OCI-LY1 (cell line): ENCODE results near the gene RHBDD3.

ENCODE experiments used
- EZH2 ChIP-seq: fragments of 200-600 bp; sonication (generic), shearing (Covaris generic); IDR thresholded peaks from 2 replicates; pipeline ENCODE4 v1.8.0; 2017; ENCODE audit warnings: borderline replicate concordance, mixed run types, mild to moderate bottlenecking, antibody characterized with exemption, low read length, moderate library complexity, mixed read lengths
- TF ChIP-seq, protein P1 (sequence below): fragments of 200-600 bp; sonication (generic), shearing (Covaris generic); IDR thresholded peaks from 2 replicates; pipeline ENCODE4 v1.5.1; 2017; ENCODE audit warnings: mild to moderate bottlenecking, antibody characterized with exemption, low read length, moderate library complexity, mixed read lengths

DNA sequence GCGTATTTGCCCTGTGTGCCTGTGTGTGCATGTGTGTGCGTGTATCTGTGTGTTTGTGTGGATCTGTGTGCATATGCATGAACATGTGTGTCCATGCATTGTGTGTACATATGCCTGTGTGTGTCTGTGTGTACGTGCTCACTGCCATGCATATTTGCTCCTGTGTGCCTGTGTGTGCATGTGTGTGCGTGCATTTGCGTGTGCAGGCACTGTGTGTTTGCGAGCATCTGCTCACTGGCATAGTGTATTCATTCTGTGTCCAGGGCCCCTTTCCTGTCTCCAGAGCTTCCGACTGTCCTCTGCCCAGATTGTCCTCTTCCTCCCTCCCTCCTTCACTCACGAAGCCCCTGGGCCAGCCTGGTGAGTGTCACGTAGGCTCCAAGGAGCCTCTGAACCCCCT lies 56.3 kb downstream of the RHBDD3 start:
- TF ChIP-seq EZH2: no peak
- TF ChIP-seq, protein P1, sequence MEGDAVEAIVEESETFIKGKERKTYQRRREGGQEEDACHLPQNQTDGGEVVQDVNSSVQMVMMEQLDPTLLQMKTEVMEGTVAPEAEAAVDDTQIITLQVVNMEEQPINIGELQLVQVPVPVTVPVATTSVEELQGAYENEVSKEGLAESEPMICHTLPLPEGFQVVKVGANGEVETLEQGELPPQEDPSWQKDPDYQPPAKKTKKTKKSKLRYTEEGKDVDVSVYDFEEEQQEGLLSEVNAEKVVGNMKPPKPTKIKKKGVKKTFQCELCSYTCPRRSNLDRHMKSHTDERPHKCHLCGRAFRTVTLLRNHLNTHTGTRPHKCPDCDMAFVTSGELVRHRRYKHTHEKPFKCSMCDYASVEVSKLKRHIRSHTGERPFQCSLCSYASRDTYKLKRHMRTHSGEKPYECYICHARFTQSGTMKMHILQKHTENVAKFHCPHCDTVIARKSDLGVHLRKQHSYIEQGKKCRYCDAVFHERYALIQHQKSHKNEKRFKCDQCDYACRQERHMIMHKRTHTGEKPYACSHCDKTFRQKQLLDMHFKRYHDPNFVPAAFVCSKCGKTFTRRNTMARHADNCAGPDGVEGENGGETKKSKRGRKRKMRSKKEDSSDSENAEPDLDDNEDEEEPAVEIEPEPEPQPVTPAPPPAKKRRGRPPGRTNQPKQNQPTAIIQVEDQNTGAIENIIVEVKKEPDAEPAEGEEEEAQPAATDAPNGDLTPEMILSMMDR: no peak
